Measurements from ENCODE around the gene A2ML1. TPM values are rescaled to one million over a fixed set of nuclear protein-coding genes. Genes with fewer than 3 reads are reported as not detected.
"Not testable (repeated sequence)": the region's sequence is repeated elsewhere in the genome, so short reads cannot be mapped to it uniquely, and the experiment has no call there.

The A2ML1 gene
- polyA plus RNA-seq, 10 donors = 0.08 to 9.2 (median 0.27) TPM; not detected in 1

- DNase-seq = no peak
Measured at GRCh38 chr12:8849876-8850275, 27.5 kb downstream of the A2ML1 start.

GRCh38 chr12:8852119-8852518 is 29.7 kb downstream of the A2ML1 start:
- peak in 1 of 3 donors; percentile 20 for DNase-seq

GRCh38 chr12:8855891-8856290 is 33.5 kb downstream of the A2ML1 start:
- no peak for DNase-seq

- not testable (repeated sequence) for DNase-seq
Measured at GRCh38 chr12:8859448-8859847, 37.0 kb downstream of the A2ML1 start.

GRCh38 chr12:8860165-8860961 is 37.9 kb downstream of the A2ML1 start:
- DNase-seq = peak; percentile 29 to 63 (median 53)

- no peak for DNase-seq
Measured at GRCh38 chr12:8866429-8866828, 44.0 kb downstream of the A2ML1 start.

GRCh38 chr12:8867009-8867408 is 44.6 kb downstream of the A2ML1 start:
- DNase-seq = no peak

- no peak for DNase-seq
Measured at GRCh38 chr12:8867786-8868185, 45.4 kb downstream of the A2ML1 start.

- no peak for DNase-seq
Measured at GRCh38 chr12:8870586-8870985, 48.2 kb downstream of the A2ML1 start.

- DNase-seq = peak; percentile 20 to 59 (median 49)
Measured at GRCh38 chr12:8871068-8871467, 48.6 kb downstream of the A2ML1 start.

- no peak for DNase-seq
Measured at GRCh38 chr12:8876887-8877286, 54.5 kb downstream of the A2ML1 start.

GRCh38 chr12:8886502-8887284 is 64.3 kb downstream of the A2ML1 start:
- no peak for DNase-seq

GRCh38 chr12:8887285-8887715 is 64.9 kb downstream of the A2ML1 start:
- no peak for DNase-seq

- DNase-seq = peak; percentile 64 to 89 (median 82)
Measured at GRCh38 chr12:8890313-8891085, 68.1 kb downstream of the A2ML1 start.

GRCh38 chr12:8891976-8892375 is 69.6 kb downstream of the A2ML1 start:
- DNase-seq = no peak

GRCh38 chr12:8894378-8894777 is 72.0 kb downstream of the A2ML1 start:
- no peak for DNase-seq

GRCh38 chr12:8894986-8895385 is 72.6 kb downstream of the A2ML1 start:
- no peak for DNase-seq

GRCh38 chr12:8897081-8897480 is 74.7 kb downstream of the A2ML1 start:
- no peak for DNase-seq

- no peak for DNase-seq
Measured at GRCh38 chr12:8899830-8900229, 77.4 kb downstream of the A2ML1 start.

GRCh38 chr12:8902703-8903102 is 80.3 kb downstream of the A2ML1 start:
- DNase-seq = not testable (repeated sequence)

GRCh38 chr12:8903646-8904045 is 81.2 kb downstream of the A2ML1 start:
- DNase-seq = no peak

GRCh38 chr12:8904665-8905064 is 82.2 kb downstream of the A2ML1 start:
- DNase-seq = no peak
